Esophagus mucosa (tissue), 1 donor: Measurements from ENCODE around the gene C1QTNF8. TPM values are rescaled to one million over a fixed set of nuclear protein-coding genes. Genes with fewer than 3 reads are reported as not detected.

Experiments used
- ATAC-seq: fragments of 200-7000 bp; cut with Tn5 transposase; one replicate; pipeline ENCODE4 v1.9.1; 2020
- total RNA-seq: library from RNA; stranded (reverse); gene quantifications from one replicate; pipeline ENCODE4 v1.2.4, GENCODE V29; 2023
- donor health status: DM: yes; HTN: yes; CAD: no.

C1QTNF8 gene
- total RNA-seq, 1 donor from 2014 or later: not detected

- ATAC-seq: no peak
These were observed 20.5 kb downstream of the C1QTNF8 start for GRCh38 chr16:1075546-1075945.

GRCh38 chr16:1074379-1074649, 21.7 kb downstream of the C1QTNF8 start:
- no peak for ATAC-seq

- ATAC-seq: no peak
These were observed 22.3 kb downstream of the C1QTNF8 start for GRCh38 chr16:1073566-1074378.

GRCh38 chr16:1073262-1073558, 22.8 kb downstream of the C1QTNF8 start:
- no peak for ATAC-seq

GRCh38 chr16:1072526-1073261, 23.4 kb downstream of the C1QTNF8 start, which contains the start of gene SSTR5:
TSS of gene SSTR5 (plus strand) at chr16:1072747. CDS start at chr16:1078869, 6,122 bp downstream.
- no peak for ATAC-seq

GRCh38 chr16:1071561-1072225, 24.4 kb downstream of the C1QTNF8 start:
- no peak for ATAC-seq

GRCh38 chr16:1070864-1071408, 25.1 kb downstream of the C1QTNF8 start:
- no peak for ATAC-seq

- no peak for ATAC-seq
These were observed 25.8 kb downstream of the C1QTNF8 start for GRCh38 chr16:1070084-1070863.

GRCh38 chr16:1069154-1069553, 26.9 kb downstream of the C1QTNF8 start:
- ATAC-seq: no peak

GRCh38 chr16:1068451-1068850, 27.6 kb downstream of the C1QTNF8 start:
- no peak for ATAC-seq

- ATAC-seq: no peak
These were observed 28.4 kb downstream of the C1QTNF8 start for GRCh38 chr16:1067629-1068028.

GRCh38 chr16:1066584-1067172, 29.4 kb downstream of the C1QTNF8 start:
- no peak for ATAC-seq

GRCh38 chr16:1065469-1066128, 30.4 kb downstream of the C1QTNF8 start:
- ATAC-seq: no peak

- no peak for ATAC-seq
These were observed 32.3 kb downstream of the C1QTNF8 start for GRCh38 chr16:1063728-1064127.

GRCh38 chr16:1062895-1063294, 33.1 kb downstream of the C1QTNF8 start:
- no peak for ATAC-seq

- ATAC-seq: no peak
These were observed 34.1 kb downstream of the C1QTNF8 start for GRCh38 chr16:1061769-1062505.

- ATAC-seq: no peak
These were observed 35.4 kb downstream of the C1QTNF8 start for GRCh38 chr16:1060416-1061340.

GRCh38 chr16:1059310-1059709, 36.7 kb downstream of the C1QTNF8 start:
- ATAC-seq: no peak

- no peak for ATAC-seq
These were observed 37.8 kb downstream of the C1QTNF8 start for GRCh38 chr16:1058216-1058615.
